Measurements from ENCODE around the gene LPP. TPM values are rescaled to one million over a fixed set of nuclear protein-coding genes. Genes with fewer than 3 reads are reported as not detected.

The LPP gene
- total and polyA plus RNA-seq, 2 donors from 2014 or later, result 6.7 to 233 TPM

- Histone ChIP-seq H3K4me1 (ENCODE audit: control insufficient read depth in 2 of 3, insufficient read depth in 2 of 3, low read depth in 1 of 3, low read length in 3 of 3) (peaks cover 0 to 3% (median 0%) of the 10 kb centered on the region in 3 donors), H3K4me3 (ENCODE audit: low read length in 3 of 3) (no peak overlapping the region), H3K9me3 (ENCODE audit: control insufficient read depth in 2 of 3, insufficient read depth in 1 of 3, low read length in 3 of 3) (no peaks in the 10 kb centered on the region), H3K9ac (ENCODE audit: low read length in 3 of 3) (no peak overlapping the region), H3K36me3 (ENCODE audit: control insufficient read depth in 2 of 3, insufficient read depth in 3 of 3, low read length in 3 of 3) (no peaks in the 10 kb centered on the region), H3K27ac (ENCODE audit: low read depth in 2 of 2, low read length in 2 of 2) (no peak overlapping the region), H3K27me3 (ENCODE audit: control insufficient read depth, insufficient read depth, low read length) (no peaks in the 10 kb centered on the region)
- DNase-seq, result no peak
- no peak for TF ChIP-seq CTCF (IDR thresholded peaks at IDR 0.05; ENCODE audit: borderline replicate concordance, extremely low read depth, insufficient read depth)
- no peak for FAIRE-seq
- intact Hi-C loops (cut with DNase I), result no loop called here
These were observed 663.4 kb downstream of the LPP start for GRCh38 chr3:188817103-188817934.

GRCh38 chr3:188817935-188818269 lies 663.9 kb downstream of the LPP start:
- no peak overlapping the region for H3K4me3 ChIP-seq (ENCODE audit: low read length in 3 of 3)
- H3K4me1 ChIP-seq (ENCODE audit: control insufficient read depth in 2 of 3, insufficient read depth in 2 of 3, low read depth in 1 of 3, low read length in 3 of 3), result peaks cover 0 to 3% (median 0%) of the 10 kb centered on the region in 3 donors
- intact Hi-C loops (cut with DNase I), result no loop called here
- H3K9ac ChIP-seq (ENCODE audit: low read length in 3 of 3), result no peak overlapping the region
- no peaks in the 10 kb centered on the region for H3K27me3 ChIP-seq (ENCODE audit: control insufficient read depth, insufficient read depth, low read length)
- DNase-seq (no peak), FAIRE-seq (no peak)
- H3K9me3 ChIP-seq (ENCODE audit: control insufficient read depth in 2 of 3, insufficient read depth in 1 of 3, low read length in 3 of 3), result no peaks in the 10 kb centered on the region
- no peaks in the 10 kb centered on the region for H3K36me3 ChIP-seq (ENCODE audit: control insufficient read depth in 2 of 3, insufficient read depth in 3 of 3, low read length in 3 of 3)
- TF ChIP-seq CTCF (IDR thresholded peaks at IDR 0.05; ENCODE audit: borderline replicate concordance, extremely low read depth, insufficient read depth), result no peak
- no peak overlapping the region for H3K27ac ChIP-seq (ENCODE audit: low read depth in 2 of 2, low read length in 2 of 2)

GRCh38 chr3:188818282-188818681 lies 664.3 kb downstream of the LPP start:
- no peak for TF ChIP-seq CTCF (IDR thresholded peaks at IDR 0.05; ENCODE audit: borderline replicate concordance, extremely low read depth, insufficient read depth)
- Histone ChIP-seq H3K4me1 (ENCODE audit: control insufficient read depth in 2 of 3, insufficient read depth in 2 of 3, low read depth in 1 of 3, low read length in 3 of 3) (peaks cover 0 to 3% (median 0%) of the 10 kb centered on the region in 3 donors), H3K27me3 (ENCODE audit: control insufficient read depth, insufficient read depth, low read length) (no peaks in the 10 kb centered on the region), H3K9ac (ENCODE audit: low read length in 3 of 3) (no peak overlapping the region), H3K36me3 (ENCODE audit: control insufficient read depth in 2 of 3, insufficient read depth in 3 of 3, low read length in 3 of 3) (no peaks in the 10 kb centered on the region), H3K9me3 (ENCODE audit: control insufficient read depth in 2 of 3, insufficient read depth in 1 of 3, low read length in 3 of 3) (no peaks in the 10 kb centered on the region), H3K27ac (ENCODE audit: low read depth in 2 of 2, low read length in 2 of 2) (no peak overlapping the region), H3K4me3 (ENCODE audit: low read length in 3 of 3) (no peak overlapping the region)
- intact Hi-C loops (cut with DNase I), result no loop called here
- no peak for DNase-seq
- FAIRE-seq, result no peak

Data from kidney (tissue), 14 donors.